ENCODE measurements around the gene HECTD4.
"Not testable (repeated sequence)": the region's sequence is repeated elsewhere in the genome, so short reads cannot be mapped to it uniquely, and the experiment has no call there.

The HECTD4 gene

GRCh38 chr12:112170971-112171596 lies 211.1 kb downstream of the HECTD4 start:
- DNase-seq: no peak

GRCh38 chr12:112170376-112170775 lies 211.9 kb downstream of the HECTD4 start:
- no peak for DNase-seq

GRCh38 chr12:112169966-112170365 lies 212.3 kb downstream of the HECTD4 start:
- DNase-seq: no peak

GRCh38 chr12:112169161-112169872 lies 212.9 kb downstream of the HECTD4 start:
- no peak for DNase-seq

GRCh38 chr12:112168561-112168971 lies 213.7 kb downstream of the HECTD4 start:
- DNase-seq: no peak

DNA sequence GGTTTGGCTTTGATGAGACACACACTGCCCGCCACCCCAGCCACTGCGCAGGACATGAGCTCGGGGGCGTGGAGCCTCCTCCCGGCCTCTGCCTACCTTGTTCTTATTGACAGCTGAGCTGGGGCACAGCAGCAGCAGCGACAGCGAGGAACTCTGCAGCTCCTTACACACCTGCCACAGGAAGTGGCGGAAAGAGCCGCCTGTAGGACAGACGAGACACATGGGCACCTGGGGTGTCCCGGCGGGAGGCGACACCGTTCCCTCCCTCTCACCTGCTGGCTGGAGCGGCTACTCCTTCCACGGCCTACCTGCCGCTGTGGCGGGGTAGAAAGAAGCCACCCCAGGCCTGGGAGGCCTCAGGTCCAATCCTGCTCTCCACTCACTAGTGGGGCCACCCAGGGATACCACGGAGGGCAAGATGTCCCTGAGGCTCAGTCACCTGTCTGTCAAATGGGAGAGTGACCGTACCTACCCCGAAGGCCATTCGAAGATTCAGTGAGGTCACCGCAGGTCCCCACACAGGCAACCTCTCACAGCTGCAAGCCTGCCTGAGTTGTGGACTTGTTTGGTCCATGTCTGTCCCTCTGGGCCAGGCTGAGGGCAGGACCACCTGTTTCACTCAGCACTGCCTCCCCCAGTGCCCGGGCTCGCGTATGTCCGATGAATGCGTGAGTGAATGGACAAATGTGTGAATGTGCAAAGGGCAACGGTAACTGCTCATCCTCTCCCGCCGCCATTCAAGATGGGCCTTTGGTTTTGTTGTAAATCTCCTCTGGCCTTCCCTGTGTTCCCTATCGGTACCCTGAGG lies 214.3 kb downstream of the HECTD4 start:
- DNase-seq: no peak

DNA sequence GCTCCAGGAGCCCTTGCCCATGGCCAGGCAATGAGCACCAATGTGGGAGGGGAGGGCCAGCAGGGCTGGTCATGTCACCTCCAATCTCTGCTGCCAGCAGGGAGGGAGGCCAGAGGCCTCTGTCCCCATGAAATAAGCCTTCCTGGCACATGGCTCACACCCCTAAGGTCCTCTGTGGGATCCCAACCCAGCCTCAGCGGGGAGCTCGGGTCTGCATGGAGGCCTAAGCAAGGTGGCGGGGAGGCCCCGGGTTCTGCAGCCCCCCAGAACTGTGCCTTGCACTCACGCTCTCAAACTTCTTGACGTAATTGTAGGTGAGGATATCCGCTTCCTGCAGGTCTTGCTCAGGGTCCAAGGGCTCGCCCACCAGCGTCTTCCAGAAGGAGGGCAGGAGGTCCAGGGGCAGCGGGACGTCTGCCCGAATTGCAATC lies 215.2 kb downstream of the HECTD4 start:
- no peak for DNase-seq

GRCh38 chr12:112166051-112167015 lies 215.9 kb downstream of the HECTD4 start:
- no peak for DNase-seq

DNA sequence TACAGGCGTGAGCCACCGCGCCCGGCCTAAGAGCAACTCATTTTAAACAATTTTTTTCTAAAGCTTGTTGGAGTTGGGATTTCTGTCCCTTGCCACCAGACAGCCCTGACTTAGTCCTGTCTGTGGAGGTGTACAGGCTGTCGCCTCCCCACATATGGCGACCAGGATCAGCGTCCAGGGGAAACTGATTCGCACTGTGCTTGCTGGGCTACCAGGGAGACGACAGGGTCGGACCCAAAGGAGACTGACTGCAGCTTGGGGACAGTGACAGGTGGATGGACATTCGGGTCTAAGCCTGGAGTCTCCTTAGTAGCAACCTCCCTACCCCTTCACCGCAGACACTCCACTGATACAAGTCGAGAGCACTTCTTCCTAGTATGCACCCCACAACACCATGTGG lies 216.6 kb downstream of the HECTD4 start:
- DNase-seq: no peak

DNA sequence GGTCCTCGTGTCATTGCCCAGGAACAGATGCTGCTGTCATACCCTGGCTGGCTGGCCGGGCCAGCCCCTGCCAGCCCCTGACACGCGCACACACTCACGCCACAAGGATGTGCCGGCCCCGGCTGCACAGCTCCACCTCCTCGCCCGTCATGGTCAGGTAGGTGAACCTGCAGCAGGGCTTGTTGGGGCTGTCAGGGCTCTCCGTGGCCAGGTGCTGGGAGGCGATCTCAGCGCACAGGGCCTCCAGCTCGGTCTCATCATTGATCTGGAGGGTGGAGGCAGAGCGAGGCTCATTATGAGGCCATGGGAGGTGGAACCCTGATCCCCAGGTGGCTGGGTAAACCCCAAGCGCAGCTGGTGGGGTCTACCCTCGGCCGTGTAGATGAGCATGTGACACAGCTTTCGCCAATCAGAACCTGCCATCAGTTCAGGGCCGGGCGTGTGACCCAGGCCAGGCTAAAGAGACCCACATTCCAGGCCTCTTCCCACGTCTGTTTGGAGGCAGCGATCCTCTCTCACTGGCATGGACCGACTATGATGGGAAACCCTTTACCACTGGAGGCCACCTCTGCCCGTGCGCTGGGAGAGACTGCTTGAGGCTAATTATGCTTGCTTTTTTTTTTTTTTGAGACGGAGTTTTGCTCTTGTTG lies 218.1 kb downstream of the HECTD4 start:
- DNase-seq: no peak

GRCh38 chr12:112163471-112163991 lies 218.7 kb downstream of the HECTD4 start:
- no peak for DNase-seq

- no peak for DNase-seq
These were observed 219.2 kb downstream of the HECTD4 start for GRCh38 chr12:112163056-112163455.

DNA sequence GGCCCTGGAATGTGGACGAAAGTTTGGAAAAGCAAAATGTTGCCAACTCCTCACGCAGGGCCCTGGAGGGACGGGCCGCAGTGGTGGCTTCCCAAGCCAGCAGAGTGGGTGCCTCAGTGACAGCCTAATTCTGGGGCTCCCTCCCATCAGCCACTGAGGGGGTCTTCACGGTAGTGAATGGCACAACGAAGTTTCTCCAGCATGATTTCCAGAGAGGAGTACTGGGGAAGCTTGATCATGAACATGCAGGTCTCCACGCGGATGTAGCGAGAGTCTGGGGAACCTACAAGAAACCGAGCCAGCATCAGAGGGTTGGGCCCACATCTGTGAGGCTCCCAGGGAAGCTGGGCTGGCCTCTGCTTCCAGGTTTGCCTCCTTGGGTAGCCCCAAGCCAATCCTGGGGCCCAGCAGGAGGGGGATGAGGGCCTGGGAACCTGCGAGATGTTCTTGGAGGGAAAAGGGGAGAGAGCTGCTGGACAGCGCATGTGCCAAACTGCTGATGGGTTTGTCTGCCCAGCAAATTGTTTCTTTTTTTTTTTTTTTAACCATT lies 219.9 kb downstream of the HECTD4 start:
- no peak for DNase-seq

DNA sequence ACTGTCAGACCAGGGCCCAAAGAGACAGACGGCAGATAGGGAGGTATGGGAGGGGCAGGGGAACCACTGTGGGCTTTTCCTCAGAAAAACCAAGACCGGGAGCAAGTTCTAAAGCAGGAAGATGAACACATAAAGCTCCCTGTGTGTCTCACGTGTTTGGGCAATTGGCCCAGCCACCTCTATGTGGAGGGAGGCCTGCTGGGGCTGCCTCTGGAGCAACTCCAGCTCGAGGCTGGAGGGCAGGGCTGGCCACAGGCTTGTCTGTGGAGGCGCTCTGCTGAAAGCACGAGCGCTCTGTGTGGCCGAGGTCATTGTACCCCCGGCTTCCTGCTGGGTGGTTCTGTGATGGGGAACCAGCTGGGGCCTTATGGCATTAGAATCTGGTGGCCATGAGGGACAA lies 220.5 kb downstream of the HECTD4 start:
- no peak for DNase-seq

DNA sequence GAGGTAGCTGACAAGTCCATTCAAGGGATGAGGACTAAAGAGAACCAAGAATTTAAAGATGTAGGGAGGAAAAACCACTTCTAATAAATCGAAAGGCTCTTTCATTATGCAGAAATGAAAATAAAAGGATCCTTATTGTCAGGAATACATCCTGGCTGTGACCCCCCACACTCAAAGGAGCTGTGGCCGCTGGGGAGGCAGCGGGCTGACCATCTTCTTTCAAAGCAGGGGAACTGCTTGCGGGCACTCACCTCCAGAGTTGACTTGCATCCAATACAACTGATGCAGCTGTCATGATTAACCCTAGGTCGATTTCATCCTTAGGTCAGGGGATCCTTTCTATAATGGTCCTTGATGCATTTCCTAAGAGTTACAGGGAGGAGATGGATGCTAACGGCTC lies 221.6 kb downstream of the HECTD4 start:
- no peak for DNase-seq

- no peak for DNase-seq
These were observed 223.1 kb downstream of the HECTD4 start for GRCh38 chr12:112159146-112159541.

- DNase-seq: not testable (repeated sequence)
These were observed 223.6 kb downstream of the HECTD4 start for GRCh38 chr12:112158461-112159145.

GRCh38 chr12:112153893-112154219 lies 228.4 kb downstream of the HECTD4 start:
- DNase-seq: no peak

- no peak for DNase-seq
These were observed 228.9 kb downstream of the HECTD4 start for GRCh38 chr12:112153181-112153892.
